Fibroblast of villous mesenchyme (primary cell): ENCODE measurements around the gene LGALS8. TPM values are rescaled to one million over a fixed set of nuclear protein-coding genes. Genes with fewer than 3 reads are reported as not detected.
"Not testable (repeated sequence)": the region's sequence is repeated elsewhere in the genome, so short reads cannot be mapped to it uniquely, and the experiment has no call there.

Experiments used
- DNase-seq: peaks from one replicate; pipeline ENCODE4 v3.0.0-alpha.2; 2010; ENCODE audit warnings: low read depth
- H3K4me3 ChIP-seq: 2 replicates; pipeline ENCODE4 v1.5.1; 2011; ENCODE audit warnings: low read depth, mild to moderate bottlenecking, low read length
- CTCF ChIP-seq: IDR thresholded peaks from 2 replicates; pipeline ENCODE4 v1.5.1; 2012; ENCODE audit warnings: low read depth, mild to moderate bottlenecking, low read length; ENCODE audit not compliant: insufficient read depth
- total RNA-seq: library from RNA; depleted of rRNA; stranded (reverse); fragments of >200 nt; gene quantifications from 2 replicates; pipeline ENCODE4 v1.2.3, GENCODE V29; 2012

Gene LGALS8
- total RNA-seq, 1 donor, result 47.1 TPM

- no peak overlapping the region for H3K4me3 ChIP-seq
- DNase-seq, result no peak
- no peak for TF ChIP-seq CTCF
These were observed 54.9 kb downstream of the LGALS8 start for GRCh38 chr1:236578661-236579060.

- DNase-seq, H3K4me3 ChIP-seq: not testable (repeated sequence)
These were observed 56.6 kb downstream of the LGALS8 start for GRCh38 chr1:236580404-236580803.

- H3K4me3 ChIP-seq, result no peak overlapping the region
These were observed 57.7 kb downstream of the LGALS8 start for GRCh38 chr1:236581528-236581927.

GRCh38 chr1:236589531-236589930 lies 65.7 kb downstream of the LGALS8 start:
- TF ChIP-seq CTCF, result no peak

More at GRCh38 chr1:236581528-236581927, 57.7 kb downstream of the LGALS8 start:
- no peak for TF ChIP-seq CTCF
- DNase-seq, result no peak

GRCh38 chr1:236590553-236591150 lies 66.9 kb downstream of the LGALS8 start:
- H3K4me3 ChIP-seq, result no peak overlapping the region
- DNase-seq, result no peak
- TF ChIP-seq CTCF, result no peak

More at GRCh38 chr1:236589531-236589930, 65.7 kb downstream of the LGALS8 start:
- H3K4me3 ChIP-seq, result no peak overlapping the region
- DNase-seq, result no peak

GRCh38 chr1:236602171-236602570 lies 78.4 kb downstream of the LGALS8 start:
- peak; percentile 68 for DNase-seq
- no peak overlapping the region for H3K4me3 ChIP-seq
- no peak for TF ChIP-seq CTCF

Other genes starting within 250 kb of the LGALS8 start
- 1.9 and 5.2 TPM in 2 replicates for gene ERO1B, start 242.0 kb upstream of the LGALS8 start, total RNA-seq
- gene EDARADD, start 129.7 kb upstream of the LGALS8 start, total RNA-seq, result 0.32 and 0.43 TPM in 2 replicates
- gene HEATR1, start 80.5 kb downstream of the LGALS8 start, total RNA-seq, result 30.9 and 47.9 TPM in 2 replicates
- not detected in 2 replicates for gene ACTN2, start 162.5 kb downstream of the LGALS8 start, total RNA-seq